OCI-LY7 (cell line): ENCODE data around the gene PLS3. TPM values are rescaled to one million over a fixed set of nuclear protein-coding genes. Genes with fewer than 3 reads are reported as not detected.
"Not testable (repeated sequence)": the region's sequence is repeated elsewhere in the genome, so short reads cannot be mapped to it uniquely, and the experiment has no call there.

Experiments used
- BruUV-seq: library from RNA; stranded (reverse); fragments of 400-500 nt; replicated peaks from 2 replicates; lab custom pipeline; 2021; lab: Mats Ljungman, UMichigan
- CTCF ChIA-PET: fragments of 300-600 bp; sonication (Branson Sonifier 250); formaldehyde crosslinking; loops from one replicate; lab custom pipeline; 2022; ENCODE audit warnings: antibody characterized with exemption; ENCODE audit not compliant: unreplicated experiment; lab: Charles Lee
- POLR2A ChIA-PET: fragments of 300-600 bp; sonication (Branson Sonifier 250); formaldehyde crosslinking; loops from one replicate; lab custom pipeline; 2022; ENCODE audit warnings: antibody characterized with exemption; lab: Charles Lee
- DNase-seq: peaks from one replicate; pipeline ENCODE4 v3.0.0-alpha.2; 2015; ENCODE audit warnings: low spot score
- H2AFZ ChIP-seq: fragments of 200-600 bp; sonication (generic), shearing (Covaris generic); 2 replicates; pipeline ENCODE4 v1.6.1; 2014; ENCODE audit warnings: mild to moderate bottlenecking, antibody characterized with exemption, low read length, moderate library complexity
- H3K27ac ChIP-seq: fragments of 200-600 bp; sonication (generic); 2 replicates; pipeline ENCODE4 v1.5.1; 2014; ENCODE audit warnings: mixed run types, low read depth, mild to moderate bottlenecking, moderate library complexity, low read length, inconsistent platforms; ENCODE audit not compliant: poor library complexity, severe bottlenecking
- H3K36me3 ChIP-seq: fragments of 200-600 bp; sonication (generic); 2 replicates; pipeline ENCODE4 v1.6.1; 2014; ENCODE audit warnings: mild to moderate bottlenecking, antibody characterized with exemption, low read length, moderate library complexity, mixed read lengths; ENCODE audit not compliant: insufficient read depth
- H3K4me1 ChIP-seq: fragments of 200-600 bp; sonication (generic); 2 replicates; pipeline ENCODE4 v1.5.1; 2014; ENCODE audit warnings: mild to moderate bottlenecking, low read length; ENCODE audit not compliant: insufficient read depth, poor library complexity, severe bottlenecking
- H3K4me2 ChIP-seq: fragments of 200-600 bp; sonication (generic); 2 replicates; pipeline ENCODE4 v1.6.1; 2014; ENCODE audit warnings: mild to moderate bottlenecking, low read length
- H3K4me3 ChIP-seq: fragments of 200-600 bp; sonication (generic); 2 replicates; pipeline ENCODE4 v1.5.1; 2014; ENCODE audit warnings: mild to moderate bottlenecking, low read depth, low read length; ENCODE audit not compliant: poor library complexity, severe bottlenecking
- H3K79me2 ChIP-seq: fragments of 200-600 bp; sonication (generic); 2 replicates; pipeline ENCODE4 v1.6.1; 2016; ENCODE audit warnings: low read depth, mild to moderate bottlenecking, low read length, moderate library complexity, mixed read lengths; ENCODE audit not compliant: insufficient read depth
- H3K9me2 ChIP-seq: fragments of 200-600 bp; sonication (generic); 2 replicates; pipeline ENCODE4 v1.6.1; 2016; ENCODE audit warnings: mild to moderate bottlenecking, low read length, mixed read lengths; ENCODE audit not compliant: insufficient read depth
- H3K9me3 ChIP-seq: fragments of 200-600 bp; sonication (generic); 2 replicates; pipeline ENCODE4 v1.6.1; 2014; ENCODE audit warnings: mild to moderate bottlenecking, mixed run types, low read length, mixed read lengths
- H4K20me1 ChIP-seq: fragments of 200-600 bp; sonication (generic); 2 replicates; pipeline ENCODE4 v1.6.1; 2014; ENCODE audit warnings: mild to moderate bottlenecking, antibody characterized with exemption, low read length, moderate library complexity, mixed read lengths; ENCODE audit not compliant: insufficient read depth
- EZH2phosphoT487 ChIP-seq: fragments of 200-600 bp; sonication (generic); IDR thresholded peaks from 2 replicates; pipeline ENCODE4 v1.6.1; 2018; ENCODE audit warnings: low read depth, borderline replicate concordance, mild to moderate bottlenecking, mixed run types, antibody characterized with exemption, low read length, moderate library complexity, mixed read lengths
- intact Hi-C: fragments of 100-400 bp; cut with micrococcal nuclease; formaldehyde crosslinking; loops from one replicate; pipeline ENCODE4 v1.10.0; 2022; ENCODE audit not compliant: unreplicated experiment
- total RNA-seq, 2 experiments: library from RNA; depleted of rRNA in 1 of 2; stranded (reverse); fragments of >200 nt in 1 of 2; shearing (Covaris generic) in 1 of 2; gene quantifications; 2 replicates each; pipeline ENCODE4 v1.2.3, GENCODE V29; 2014 to 2022
- TF ChIP-seq, protein P1 (sequence below): fragments of 200-600 bp; sonication (generic); conservative IDR thresholded peaks from 2 replicates; pipeline ENCODE4 v1.5.1; 2014; ENCODE audit warnings: mild to moderate bottlenecking, antibody characterized with exemption, low read length, moderate library complexity, mixed read lengths

The PLS3 gene
- total RNA-seq, 2 experiments from 2014 or later = not detected

- H4K20me1 ChIP-seq = no peaks in the 10 kb centered on the region
- no peak overlapping the region for H3K4me3 ChIP-seq
- ChIA-PET CTCF (no interaction called here), POLR2A (no interaction called here)
- no peaks in the 10 kb centered on the region for H3K9me2 ChIP-seq
- no peak overlapping the region for H3K27ac ChIP-seq
- H3K36me3 ChIP-seq = no peaks in the 10 kb centered on the region
- no peak overlapping the region for H2AFZ ChIP-seq
- H3K4me1 ChIP-seq = no peaks in the 10 kb centered on the region
- H3K4me2 ChIP-seq = no peak overlapping the region
- DNase-seq = no peak
- no peaks in the 10 kb centered on the region for H3K9me3 ChIP-seq
- H3K79me2 ChIP-seq = no peaks in the 10 kb centered on the region
- intact Hi-C loops = no loop called here
- TF ChIP-seq, protein P1, sequence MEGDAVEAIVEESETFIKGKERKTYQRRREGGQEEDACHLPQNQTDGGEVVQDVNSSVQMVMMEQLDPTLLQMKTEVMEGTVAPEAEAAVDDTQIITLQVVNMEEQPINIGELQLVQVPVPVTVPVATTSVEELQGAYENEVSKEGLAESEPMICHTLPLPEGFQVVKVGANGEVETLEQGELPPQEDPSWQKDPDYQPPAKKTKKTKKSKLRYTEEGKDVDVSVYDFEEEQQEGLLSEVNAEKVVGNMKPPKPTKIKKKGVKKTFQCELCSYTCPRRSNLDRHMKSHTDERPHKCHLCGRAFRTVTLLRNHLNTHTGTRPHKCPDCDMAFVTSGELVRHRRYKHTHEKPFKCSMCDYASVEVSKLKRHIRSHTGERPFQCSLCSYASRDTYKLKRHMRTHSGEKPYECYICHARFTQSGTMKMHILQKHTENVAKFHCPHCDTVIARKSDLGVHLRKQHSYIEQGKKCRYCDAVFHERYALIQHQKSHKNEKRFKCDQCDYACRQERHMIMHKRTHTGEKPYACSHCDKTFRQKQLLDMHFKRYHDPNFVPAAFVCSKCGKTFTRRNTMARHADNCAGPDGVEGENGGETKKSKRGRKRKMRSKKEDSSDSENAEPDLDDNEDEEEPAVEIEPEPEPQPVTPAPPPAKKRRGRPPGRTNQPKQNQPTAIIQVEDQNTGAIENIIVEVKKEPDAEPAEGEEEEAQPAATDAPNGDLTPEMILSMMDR = no peak
- no peak for TF ChIP-seq EZH2phosphoT487
- no TSS peak for BruUV-seq
Observed at GRCh38 chrX:115535421-115535820, 25.6 kb upstream of the PLS3 start.

- intact Hi-C loops = no loop called here
- no peaks in the 10 kb centered on the region for H3K9me3 ChIP-seq
Observed at GRCh38 chrX:115535844-115536243, 25.1 kb upstream of the PLS3 start.

DNA sequence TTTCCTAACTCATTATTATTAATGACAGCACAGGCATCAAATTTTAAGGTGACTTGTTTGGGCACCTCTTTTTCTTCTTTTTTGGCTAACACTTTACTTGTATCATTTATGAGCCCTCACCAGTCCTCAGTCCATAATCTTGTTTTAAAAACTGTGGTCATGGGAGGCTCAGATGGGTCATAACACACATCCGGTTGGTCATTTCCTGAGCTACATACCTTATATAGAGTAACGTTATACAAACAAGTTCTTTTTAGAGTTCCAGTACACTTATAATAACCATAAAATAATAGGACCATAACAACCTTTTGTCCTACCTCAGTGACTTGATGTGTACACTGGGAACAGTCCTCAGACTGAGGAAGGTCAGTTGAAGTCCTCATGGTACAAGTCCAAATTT lies 21.1 kb upstream of the PLS3 start:
- no peak for DNase-seq
- ChIA-PET POLR2A (no interaction called here), CTCF (no interaction called here)
- no peaks in the 10 kb centered on the region for H3K4me1 ChIP-seq
- no TSS peak for BruUV-seq
- no peak overlapping the region for H2AFZ ChIP-seq
- no peak overlapping the region for H3K27ac ChIP-seq
- TF ChIP-seq, protein P1 = no peak
- TF ChIP-seq EZH2phosphoT487 = no peak
- H3K4me3 ChIP-seq = no peak overlapping the region
- intact Hi-C loops = no loop called here
- no peak overlapping the region for H3K4me2 ChIP-seq
- H3K36me3 ChIP-seq = no peaks in the 10 kb centered on the region
- H4K20me1 ChIP-seq = no peaks in the 10 kb centered on the region
- no peaks in the 10 kb centered on the region for H3K9me3 ChIP-seq
- no peaks in the 10 kb centered on the region for H3K79me2 ChIP-seq
- H3K9me2 ChIP-seq = no peaks in the 10 kb centered on the region

More at GRCh38 chrX:115535844-115536243, 25.1 kb upstream of the PLS3 start:
- ChIA-PET CTCF (no interaction called here), POLR2A (no interaction called here)
- Histone ChIP-seq H3K36me3 (no peaks in the 10 kb centered on the region), H3K79me2 (no peaks in the 10 kb centered on the region), H3K4me1 (no peaks in the 10 kb centered on the region), H4K20me1 (no peaks in the 10 kb centered on the region), H3K4me3 (no peak overlapping the region), H3K4me2 (no peak overlapping the region), H3K9me2 (no peaks in the 10 kb centered on the region), H2AFZ (no peak overlapping the region), H3K27ac (no peak overlapping the region)
- DNase-seq = no peak
- no TSS peak for BruUV-seq
- no peak for TF ChIP-seq EZH2phosphoT487
- TF ChIP-seq, protein P1 = no peak

DNA sequence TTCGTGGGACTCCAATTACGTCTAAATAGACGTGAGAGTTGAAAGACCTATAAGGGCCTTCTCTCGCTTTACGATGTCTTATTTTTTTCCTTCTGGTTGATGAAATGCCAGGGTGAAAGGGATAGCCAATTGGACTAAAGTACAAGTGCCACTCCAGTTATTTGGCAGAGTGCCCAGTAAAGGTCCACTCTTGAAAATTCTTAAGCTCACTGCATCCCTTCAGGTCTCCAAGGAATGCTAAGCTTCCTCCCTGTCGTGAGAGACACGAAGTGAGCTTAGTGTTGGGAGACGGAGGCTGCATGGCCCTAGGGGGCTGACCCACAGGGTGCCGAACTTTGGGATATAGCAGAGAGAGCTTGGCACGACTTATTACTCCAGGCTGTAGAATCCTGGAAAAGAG lies 19.9 kb upstream of the PLS3 start:
- BruUV-seq = not testable (repeated sequence)

More for the DNA sequence above, 19.9 kb upstream of the PLS3 start:
- H3K4me3 ChIP-seq, H3K9me2 ChIP-seq, H4K20me1 ChIP-seq, DNase-seq, CTCF ChIA-PET, H3K4me2 ChIP-seq, intact Hi-C loops, H3K36me3 ChIP-seq, H3K27ac ChIP-seq, H3K79me2 ChIP-seq, POLR2A ChIA-PET, H3K9me3 ChIP-seq, H2AFZ ChIP-seq, H3K4me1 ChIP-seq: not testable (repeated sequence)
